AG04449 (cell line): ENCODE results near the gene PRCC.
"Not testable (repeated sequence)": the region's sequence is repeated elsewhere in the genome, so short reads cannot be mapped to it uniquely, and the experiment has no call there.

ENCODE experiments used
- CTCF ChIA-PET: fragments of 350-600 bp; formaldehyde crosslinking; extraction: SDS; loops from one replicate; lab custom pipeline; 2021; ENCODE audit warnings: antibody characterized with exemption; lab: Yijun Ruan, JAX
- POLR2A ChIA-PET: fragments of 400-600, 350-600 bp; formaldehyde crosslinking; extraction: SDS; loops from one replicate; lab custom pipeline; 2020; ENCODE audit warnings: antibody characterized with exemption, inconsistent platforms; lab: Yijun Ruan, JAX
- DNase-seq: peaks from one replicate; pipeline ENCODE4 v3.0.0-alpha.2; 2010; ENCODE audit warnings: low read depth, low spot score
- H3K4me3 ChIP-seq: 2 replicates; pipeline ENCODE4 v1.5.1; 2011; ENCODE audit warnings: low read depth, mild to moderate bottlenecking, control low read depth, low read length
- TF ChIP-seq, protein P1 (sequence below): IDR thresholded peaks from one replicate; pipeline ENCODE4 v1.5.1; 2011; ENCODE audit warnings: mild to moderate bottlenecking, moderate library complexity, low read length, control low read depth, inconsistent platforms; ENCODE audit not compliant: insufficient read depth; ENCODE audit errors: missing control alignments

Gene PRCC

DNA sequence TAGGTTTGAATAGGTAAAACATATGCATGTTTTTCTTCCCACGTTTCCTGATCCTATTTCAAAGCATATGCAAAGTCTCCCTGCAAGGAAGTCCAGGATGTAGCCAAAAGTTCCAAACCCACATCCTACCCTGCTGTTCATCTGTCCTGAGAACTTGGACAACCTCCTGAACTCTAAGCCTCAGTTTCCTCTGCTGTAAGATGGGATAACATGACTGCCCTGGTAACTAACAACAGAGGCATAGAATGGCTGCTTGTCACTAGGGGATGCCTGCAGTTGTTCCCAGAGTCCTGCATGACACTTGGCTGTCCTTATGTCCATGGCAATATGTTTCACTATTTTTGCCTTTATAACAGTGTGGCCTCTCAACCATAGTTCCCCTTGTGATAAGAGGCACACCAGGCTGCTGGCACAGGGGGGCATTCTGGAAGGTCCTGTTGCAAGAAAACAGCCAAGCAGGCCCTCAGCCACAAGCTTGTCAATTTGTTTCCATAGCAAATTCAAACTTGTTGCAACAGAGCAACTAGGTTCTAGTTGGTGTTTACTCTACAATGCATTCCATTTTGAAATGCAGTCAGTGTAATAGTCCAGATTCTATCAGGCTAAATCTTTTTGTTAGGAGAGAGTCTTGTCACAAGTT is 14.4 kb upstream of the PRCC start:
- POLR2A ChIA-PET, result interaction anchor here (1.0 to 3.0 kb wide), 3 partner anchors 12 to 42 kb away, joined by 3 to 17 read pairs (median 12); partner anchors contain the start of genes MRPL24 and PRCC
- TF ChIP-seq, protein P1, sequence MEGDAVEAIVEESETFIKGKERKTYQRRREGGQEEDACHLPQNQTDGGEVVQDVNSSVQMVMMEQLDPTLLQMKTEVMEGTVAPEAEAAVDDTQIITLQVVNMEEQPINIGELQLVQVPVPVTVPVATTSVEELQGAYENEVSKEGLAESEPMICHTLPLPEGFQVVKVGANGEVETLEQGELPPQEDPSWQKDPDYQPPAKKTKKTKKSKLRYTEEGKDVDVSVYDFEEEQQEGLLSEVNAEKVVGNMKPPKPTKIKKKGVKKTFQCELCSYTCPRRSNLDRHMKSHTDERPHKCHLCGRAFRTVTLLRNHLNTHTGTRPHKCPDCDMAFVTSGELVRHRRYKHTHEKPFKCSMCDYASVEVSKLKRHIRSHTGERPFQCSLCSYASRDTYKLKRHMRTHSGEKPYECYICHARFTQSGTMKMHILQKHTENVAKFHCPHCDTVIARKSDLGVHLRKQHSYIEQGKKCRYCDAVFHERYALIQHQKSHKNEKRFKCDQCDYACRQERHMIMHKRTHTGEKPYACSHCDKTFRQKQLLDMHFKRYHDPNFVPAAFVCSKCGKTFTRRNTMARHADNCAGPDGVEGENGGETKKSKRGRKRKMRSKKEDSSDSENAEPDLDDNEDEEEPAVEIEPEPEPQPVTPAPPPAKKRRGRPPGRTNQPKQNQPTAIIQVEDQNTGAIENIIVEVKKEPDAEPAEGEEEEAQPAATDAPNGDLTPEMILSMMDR, result no peak
- no peak for DNase-seq
- peak overlapping the region; percentile 96 for H3K4me3 ChIP-seq
- CTCF ChIA-PET, result interaction anchor here (0.9 to 3.4 kb wide), 10 partner anchors 14 to 175 kb away, joined by 3 to 15 read pairs (median 4); partner anchors contain the start of genes NTRK1 and PRCC

DNA sequence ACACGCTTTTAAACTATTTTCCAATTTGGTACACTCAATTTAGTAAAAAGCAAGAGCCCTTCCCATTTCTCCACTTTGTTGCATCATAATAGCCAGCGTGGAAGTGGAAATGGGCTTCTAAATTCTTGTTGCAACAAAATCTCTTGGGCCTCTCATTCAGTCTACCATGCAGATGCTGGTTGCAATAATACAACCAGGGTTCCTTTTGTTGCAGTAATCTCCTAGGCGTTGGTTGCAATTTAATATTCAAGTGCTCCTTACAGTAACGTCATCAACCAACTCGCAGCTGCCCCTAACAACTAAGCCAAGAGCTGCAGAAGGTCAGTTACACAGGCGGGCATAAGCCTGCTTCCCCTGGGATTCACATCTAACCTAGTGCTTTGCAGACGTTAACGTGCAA is 13.1 kb upstream of the PRCC start:
- TF ChIP-seq, protein P1, result no peak
- no peak for DNase-seq
- POLR2A ChIA-PET, result no interaction called here
- CTCF ChIA-PET, result no interaction called here
- no peak overlapping the region for H3K4me3 ChIP-seq

DNA sequence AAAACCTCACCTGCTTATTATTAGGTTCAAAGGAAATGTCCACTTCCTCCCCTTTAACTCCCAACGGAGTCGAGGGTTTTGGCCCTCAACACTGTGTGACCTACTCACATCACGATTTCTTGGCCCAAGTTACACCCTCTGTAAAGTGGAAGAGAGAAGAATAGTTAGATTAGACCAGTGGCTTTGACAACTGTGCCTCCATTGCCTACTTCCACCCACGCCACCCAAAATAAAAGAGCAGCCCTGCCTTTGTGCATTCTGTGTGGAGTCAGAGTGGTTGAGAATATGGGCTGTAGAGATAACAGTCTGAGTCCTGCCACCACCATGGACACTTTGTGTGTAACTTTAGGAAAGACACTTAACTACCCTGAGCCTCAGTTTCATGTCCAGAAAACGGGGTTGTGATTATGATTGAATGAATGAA is 11.8 kb upstream of the PRCC start:
- POLR2A ChIA-PET, result no interaction called here
- no peak overlapping the region for H3K4me3 ChIP-seq
- TF ChIP-seq, protein P1, result no peak
- no peak for DNase-seq
- CTCF ChIA-PET, result interaction anchor here (1.1 kb wide), 1 partner anchor 68 kb away, joined by 3 read pairs; no protein-coding TSS in a partner anchor

DNA sequence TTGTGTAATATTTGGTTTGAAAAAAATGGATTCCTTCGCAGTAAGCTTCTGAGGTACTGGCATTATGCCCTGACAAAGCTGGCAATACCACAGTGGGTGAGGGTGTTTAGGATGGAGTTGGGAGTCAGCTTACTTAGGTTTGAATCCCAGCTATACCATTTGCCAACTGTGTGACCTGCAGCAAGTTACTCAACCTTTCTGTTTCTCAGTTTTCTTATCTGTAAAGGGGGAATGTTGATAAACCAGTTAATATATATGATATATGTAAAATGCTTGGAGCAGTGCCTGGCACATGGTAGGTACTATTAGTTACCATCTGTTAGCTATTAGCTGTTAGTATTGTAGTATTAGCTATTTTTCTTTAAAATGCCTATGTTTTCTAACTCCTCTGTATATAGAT is 11.0 kb upstream of the PRCC start:
- DNase-seq, result no peak
- no peak overlapping the region for H3K4me3 ChIP-seq
- TF ChIP-seq, protein P1, result no peak
- CTCF ChIA-PET, result interaction anchor here (1.0 to 1.5 kb wide), 3 partner anchors 10 to 134 kb away, joined by 3 to 4 read pairs (median 4); no protein-coding TSS in a partner anchor
- POLR2A ChIA-PET, result interaction anchor here (1.1 kb wide), 1 partner anchor 10 kb away, joined by 4 read pairs; the partner anchor contains the start of gene PRCC

DNA sequence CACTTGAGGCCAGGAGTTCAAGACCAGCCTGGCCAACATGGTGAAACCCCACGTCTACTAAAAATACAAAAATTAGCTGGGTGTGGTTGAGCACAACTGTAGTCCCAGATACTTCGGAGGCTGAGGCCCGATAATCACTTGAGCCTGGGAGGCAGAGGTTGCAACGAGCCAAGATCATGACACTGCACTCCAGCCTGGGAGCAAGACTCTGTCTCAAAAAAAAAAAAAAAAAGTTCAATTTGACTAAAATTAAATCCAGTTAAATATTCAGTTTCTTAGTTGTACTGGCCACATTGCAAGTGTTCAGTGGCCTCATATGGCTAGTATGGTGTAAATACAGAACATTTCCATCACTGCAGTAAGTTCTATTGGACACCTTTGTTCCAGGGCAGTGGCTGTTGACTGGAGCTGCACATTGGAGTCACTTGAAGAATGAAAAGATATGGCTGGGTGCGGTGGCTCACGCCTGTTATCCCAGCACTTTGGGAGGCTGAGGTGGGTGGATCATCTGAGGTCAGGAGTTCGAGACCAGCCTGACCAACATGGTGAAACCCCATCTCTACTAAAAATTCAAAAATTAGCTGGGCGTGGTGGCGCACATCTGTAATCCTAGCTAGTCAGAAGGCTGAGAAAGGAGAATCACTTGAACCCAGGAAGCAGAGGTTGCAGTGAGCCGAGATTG is 9.6 kb upstream of the PRCC start:
- POLR2A ChIA-PET, result interaction anchor here (1.3 kb wide), 1 partner anchor 29 kb away, joined by 3 read pairs; the partner anchor contains the start of genes ISG20L2 and METTL25B

DNA sequence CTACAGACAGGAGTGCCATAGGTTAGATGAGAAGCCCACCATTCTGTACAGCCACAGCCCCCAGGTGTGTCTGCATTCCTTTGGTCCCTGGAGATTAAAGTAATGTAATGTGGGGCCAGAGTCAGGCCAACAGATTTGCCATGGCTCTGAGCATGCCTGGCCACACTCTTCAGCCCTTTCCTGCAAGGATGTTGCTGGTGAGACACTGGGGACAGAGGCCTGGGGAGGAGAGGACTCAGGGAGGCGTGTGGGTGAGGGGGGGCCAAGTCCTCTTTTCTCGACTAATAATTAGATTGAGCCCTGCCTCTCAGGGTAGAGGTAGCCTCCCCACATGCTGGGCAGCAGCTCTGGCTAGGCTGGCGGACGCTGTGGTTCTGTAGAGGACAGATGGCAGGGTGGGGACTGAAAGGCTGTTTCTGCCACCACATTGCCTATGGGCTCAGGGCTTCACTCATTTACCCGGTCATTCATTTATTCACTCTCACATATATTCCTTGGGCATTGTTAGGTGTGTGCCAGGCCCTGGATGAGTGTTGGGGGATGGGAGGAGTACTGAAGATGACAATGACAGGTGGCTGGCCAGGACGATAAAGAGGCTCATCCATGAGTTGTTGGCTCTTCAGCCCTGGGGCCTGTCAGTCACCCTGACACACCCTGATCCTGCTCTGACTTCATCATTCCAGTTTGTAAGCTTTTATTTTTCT is 7.1 kb upstream of the PRCC start:
- TF ChIP-seq, protein P1, result no peak
- H3K4me3 ChIP-seq, result no peak overlapping the region
- CTCF ChIA-PET, result interaction anchor here (2.0 kb wide), 1 partner anchor 100 kb away, joined by 4 read pairs; the partner anchor contains the start of gene NTRK1
- POLR2A ChIA-PET, result no interaction called here
- DNase-seq, result no peak

More for the DNA sequence above, 9.6 kb upstream of the PRCC start:
- not testable (repeated sequence) for DNase-seq, H3K4me3 ChIP-seq
- CTCF ChIA-PET, result interaction anchor here (0.6 to 1.3 kb wide), 3 partner anchors 8 to 68 kb away, joined by 3 to 4 read pairs (median 4); no protein-coding TSS in a partner anchor
